ENCODE measurements around the gene RNF212B.
"Not testable (repeated sequence)": the region's sequence is repeated elsewhere in the genome, so short reads cannot be mapped to it uniquely, and the experiment has no call there.

RNF212B gene

GRCh38 chr14:23243066-23243465 lies 5.3 kb downstream of the RNF212B start:
- DNase-seq: no peak

GRCh38 chr14:23245282-23245681 lies 7.5 kb downstream of the RNF212B start:
- no peak for DNase-seq

DNA sequence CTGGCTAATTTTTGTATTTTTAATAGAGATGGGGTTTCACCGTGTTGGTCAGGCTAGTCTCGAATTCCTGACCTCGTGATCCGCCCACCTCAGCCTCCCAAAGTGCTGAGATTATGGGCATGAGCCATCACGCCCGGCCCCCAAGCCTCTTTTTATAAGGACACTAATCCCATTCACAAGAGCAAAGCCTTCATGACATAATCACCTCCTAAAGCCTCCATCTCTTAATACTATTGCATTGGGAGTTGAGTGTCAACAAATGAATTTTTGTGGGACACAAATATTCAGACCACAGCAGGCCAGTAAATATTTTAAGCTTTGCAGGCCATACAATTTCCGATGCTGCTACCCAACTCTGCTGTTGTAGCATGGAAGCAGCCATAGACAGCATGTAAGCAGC lies 10.9 kb downstream of the RNF212B start:
- no peak for DNase-seq

DNA sequence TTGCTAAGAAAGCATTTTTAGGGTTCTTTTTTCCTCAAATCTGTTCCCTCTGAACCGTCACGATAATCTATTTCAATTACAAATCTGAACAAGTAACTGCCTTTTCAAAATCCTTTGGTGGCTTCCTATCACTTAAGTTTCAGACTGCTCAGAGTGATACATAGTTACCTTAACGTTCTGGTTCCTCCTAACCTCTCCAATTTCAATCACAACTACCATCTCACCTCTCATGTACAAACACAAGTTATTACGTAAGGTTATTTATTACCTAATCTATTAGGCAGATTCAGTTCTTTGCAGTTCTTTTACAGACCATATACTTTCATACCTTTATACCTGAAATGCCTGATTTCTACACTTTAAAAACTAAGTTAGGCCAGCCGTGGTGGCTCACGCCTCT lies 12.1 kb downstream of the RNF212B start:
- no peak for DNase-seq

DNA sequence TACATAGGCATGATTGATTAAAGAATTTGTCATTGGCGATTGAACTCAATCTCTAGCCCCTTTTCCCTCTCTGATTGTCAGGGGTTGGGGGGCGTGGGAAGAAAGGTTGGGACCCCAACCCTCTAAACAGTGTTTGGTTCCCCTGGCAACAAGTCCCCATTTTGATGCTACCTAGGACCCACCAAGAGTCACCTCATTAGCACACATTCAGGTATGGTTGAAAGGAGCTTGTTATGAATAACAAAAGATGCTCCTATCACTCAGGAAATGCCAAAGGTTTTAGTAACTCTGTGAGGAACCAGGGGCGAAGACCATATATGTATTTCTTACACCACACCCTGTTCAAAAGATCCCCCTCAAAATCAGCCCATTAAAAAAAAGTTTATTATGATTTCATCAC lies 14.3 kb downstream of the RNF212B start:
- DNase-seq: no peak

DNA sequence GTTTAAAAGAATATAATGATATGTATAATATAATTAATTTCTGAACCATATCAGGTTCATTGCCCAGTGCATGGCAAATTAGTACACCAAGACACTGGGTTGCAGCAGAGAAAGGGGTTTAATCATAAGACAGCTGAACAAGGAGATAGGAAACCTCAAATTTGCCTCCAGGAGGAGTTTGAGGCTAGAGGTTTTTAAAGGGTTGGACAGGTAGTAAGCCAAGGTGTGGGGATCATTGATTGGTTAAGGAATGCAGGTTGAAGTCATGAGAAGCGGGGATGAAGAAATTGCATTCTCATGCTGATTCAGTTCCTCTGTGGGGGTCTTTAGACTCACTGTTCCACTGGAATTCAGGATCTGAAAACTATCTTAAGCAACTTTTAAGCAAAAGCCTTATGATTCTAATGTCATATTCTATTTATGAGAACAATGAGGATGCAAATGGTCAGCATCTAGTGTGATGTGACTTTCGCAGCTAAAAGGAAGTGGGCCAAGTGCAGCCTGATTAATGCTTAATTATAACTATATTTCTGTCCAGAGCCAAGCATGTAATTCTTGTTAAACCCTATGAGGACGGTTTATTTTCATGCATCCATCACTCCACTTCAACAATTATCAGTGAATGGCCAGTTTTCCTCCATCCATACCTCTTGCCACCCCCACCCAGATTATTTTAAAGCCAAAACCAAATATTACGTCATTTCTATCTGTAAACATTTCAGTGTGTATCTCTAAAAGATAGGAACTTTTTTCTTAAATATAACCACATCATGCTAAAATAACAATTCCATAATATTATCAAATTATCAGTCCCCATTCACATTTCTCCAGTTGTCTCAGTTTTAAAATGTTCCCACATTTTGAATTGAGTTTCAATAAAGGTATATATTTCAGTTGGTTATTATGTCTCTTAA lies 14.9 kb downstream of the RNF212B start:
- no peak for DNase-seq

- DNase-seq: no peak
Observed at GRCh38 chr14:23258256-23258655, 20.5 kb downstream of the RNF212B start.

DNA sequence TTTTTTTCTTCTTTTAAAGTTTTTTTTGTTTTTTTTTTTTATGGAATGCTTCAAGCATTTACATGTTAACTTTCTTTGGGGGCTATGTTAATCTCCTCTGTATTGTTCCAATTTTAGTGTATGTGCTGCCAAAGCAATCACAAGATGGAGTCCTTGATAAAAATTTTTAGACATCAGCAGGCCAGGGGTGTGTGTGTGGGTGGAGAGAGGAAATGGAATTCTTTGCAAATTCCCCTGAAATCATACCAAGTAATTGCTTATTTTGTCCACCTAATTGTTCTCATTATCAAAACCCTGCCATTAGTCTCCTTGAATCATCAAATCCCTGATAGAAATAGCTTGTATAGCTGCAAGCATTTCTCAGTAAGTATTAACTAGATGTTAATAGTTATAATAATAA lies 21.7 kb downstream of the RNF212B start:
- DNase-seq: no peak

DNA sequence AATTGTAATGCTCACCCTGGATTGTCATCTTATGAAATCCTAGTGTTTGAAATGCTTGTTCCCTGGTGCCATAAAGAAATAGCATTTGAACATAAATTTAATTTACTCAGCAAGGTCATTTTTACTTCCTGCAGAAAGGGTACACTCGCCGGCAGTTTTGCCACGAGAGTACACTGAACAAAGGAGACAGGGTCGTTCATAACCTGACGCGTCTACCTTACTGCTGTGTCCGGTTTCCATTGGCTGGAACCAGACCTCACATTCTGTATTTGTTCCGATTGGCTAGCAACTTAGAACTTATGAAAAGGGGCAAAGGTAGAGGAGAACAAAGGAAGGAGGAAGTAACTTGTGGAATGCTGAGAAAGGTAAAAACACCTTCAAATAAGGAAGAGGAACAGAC lies 23.1 kb downstream of the RNF212B start:
- DNase-seq: not testable (repeated sequence)

- DNase-seq: no peak
Observed at GRCh38 chr14:23269193-23269592, 31.5 kb downstream of the RNF212B start.

- DNase-seq: no peak
Observed at GRCh38 chr14:23275412-23275811, 37.7 kb downstream of the RNF212B start.

DNA sequence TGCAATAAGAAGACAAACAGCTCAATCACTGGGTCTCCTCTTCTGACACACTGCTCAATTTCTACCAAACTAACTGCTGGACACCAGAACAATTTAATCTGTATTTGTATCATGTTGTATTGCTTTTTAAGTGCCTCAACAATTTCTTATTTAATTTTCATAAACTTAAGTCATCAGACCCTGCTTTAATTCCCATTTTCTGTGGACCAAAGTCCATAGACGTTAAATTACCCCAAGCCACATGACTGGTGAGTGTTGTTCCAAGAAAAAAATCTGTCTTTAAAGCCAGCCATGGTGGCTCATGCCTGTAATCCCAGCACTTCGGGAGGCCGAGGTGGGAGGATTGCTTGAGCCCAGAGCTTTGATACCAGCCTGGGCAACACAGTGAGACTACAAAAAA lies 39.5 kb downstream of the RNF212B start:
- DNase-seq: no peak

GRCh38 chr14:23277928-23278327 lies 40.2 kb downstream of the RNF212B start:
- DNase-seq: not testable (repeated sequence)

DNA sequence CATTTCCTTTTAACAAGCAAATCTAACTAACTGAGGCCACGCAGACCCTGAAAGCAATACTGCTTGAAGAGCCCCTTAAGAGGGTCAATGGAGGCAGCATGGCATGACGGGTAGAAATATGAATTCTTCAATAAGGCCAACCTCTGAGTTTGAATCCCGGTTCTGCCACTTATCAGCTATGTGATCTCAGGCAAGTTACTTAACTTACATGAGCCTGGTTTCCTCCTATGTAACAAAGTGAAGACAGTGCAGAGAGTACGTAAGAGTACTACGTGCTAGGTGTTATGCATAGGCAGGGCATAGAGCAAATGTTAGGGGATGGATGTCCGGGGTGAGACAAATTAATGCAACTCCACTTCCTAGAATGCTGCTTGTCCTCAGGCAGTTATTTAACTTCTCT lies 43.5 kb downstream of the RNF212B start:
- no peak for DNase-seq

GRCh38 chr14:23284654-23285529 lies 47.2 kb downstream of the RNF212B start:
- no peak for DNase-seq

DNA sequence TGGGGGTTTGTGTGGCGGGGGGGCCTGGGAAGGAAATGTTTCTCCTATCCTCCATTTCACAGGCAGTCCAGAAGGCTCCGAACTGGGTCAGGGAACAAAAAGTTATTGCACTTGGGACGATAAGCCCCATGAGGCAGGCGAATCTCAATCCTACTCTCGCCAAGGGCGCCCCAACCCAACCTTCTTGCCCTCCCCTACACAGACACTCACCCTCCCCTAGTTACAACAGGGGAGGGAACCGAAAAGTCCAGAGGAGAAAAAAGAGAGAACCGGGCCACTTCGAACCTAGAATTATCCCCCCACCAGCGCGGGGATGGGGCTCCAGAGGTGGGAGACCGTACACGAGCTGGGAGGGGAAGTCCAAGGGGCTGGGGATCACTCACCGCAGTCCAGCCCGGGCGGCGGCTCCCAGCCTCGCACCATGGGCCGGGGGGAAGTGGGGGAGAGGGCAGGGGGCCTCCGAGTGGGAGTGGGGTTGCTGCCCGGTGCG lies 47.8 kb downstream of the RNF212B start:
- no peak for DNase-seq

- DNase-seq: peak; percentile 99
Observed at GRCh38 chr14:23286020-23286901, 48.5 kb downstream of the RNF212B start, which contains the start of gene HOMEZ. Gene HOMEZ, minus strand, starts transcription at chr14:23286132. Its CDS starts 180 bp downstream, at chr14:23285952.

DNA sequence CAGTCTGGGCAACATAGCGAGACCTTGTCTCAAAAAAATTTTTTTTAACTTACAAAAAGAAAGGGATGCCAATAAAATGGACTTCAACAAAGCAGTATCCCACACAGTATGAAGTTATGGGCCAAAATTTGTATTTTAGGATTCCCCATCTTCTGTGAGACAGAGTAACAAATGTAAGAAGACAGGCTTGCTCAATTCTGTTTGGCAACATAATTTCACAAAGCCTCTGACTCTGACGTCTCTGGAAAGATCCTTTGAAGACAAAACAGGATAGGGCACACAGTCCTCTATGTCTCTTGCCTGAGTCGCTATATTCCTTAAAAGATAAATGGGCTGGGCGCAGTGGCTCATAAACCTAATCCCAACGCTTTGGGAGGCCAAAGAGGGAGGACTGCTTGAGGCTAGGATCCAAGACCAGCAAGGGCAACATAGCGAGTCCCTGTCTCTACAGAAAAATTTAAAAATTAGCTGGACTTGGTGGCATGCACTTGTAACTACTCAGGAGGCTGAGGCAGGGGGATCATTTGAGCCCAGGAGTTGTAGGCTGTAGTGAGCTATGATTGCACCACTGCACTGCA lies 49.3 kb downstream of the RNF212B start:
- DNase-seq: no peak

DNA sequence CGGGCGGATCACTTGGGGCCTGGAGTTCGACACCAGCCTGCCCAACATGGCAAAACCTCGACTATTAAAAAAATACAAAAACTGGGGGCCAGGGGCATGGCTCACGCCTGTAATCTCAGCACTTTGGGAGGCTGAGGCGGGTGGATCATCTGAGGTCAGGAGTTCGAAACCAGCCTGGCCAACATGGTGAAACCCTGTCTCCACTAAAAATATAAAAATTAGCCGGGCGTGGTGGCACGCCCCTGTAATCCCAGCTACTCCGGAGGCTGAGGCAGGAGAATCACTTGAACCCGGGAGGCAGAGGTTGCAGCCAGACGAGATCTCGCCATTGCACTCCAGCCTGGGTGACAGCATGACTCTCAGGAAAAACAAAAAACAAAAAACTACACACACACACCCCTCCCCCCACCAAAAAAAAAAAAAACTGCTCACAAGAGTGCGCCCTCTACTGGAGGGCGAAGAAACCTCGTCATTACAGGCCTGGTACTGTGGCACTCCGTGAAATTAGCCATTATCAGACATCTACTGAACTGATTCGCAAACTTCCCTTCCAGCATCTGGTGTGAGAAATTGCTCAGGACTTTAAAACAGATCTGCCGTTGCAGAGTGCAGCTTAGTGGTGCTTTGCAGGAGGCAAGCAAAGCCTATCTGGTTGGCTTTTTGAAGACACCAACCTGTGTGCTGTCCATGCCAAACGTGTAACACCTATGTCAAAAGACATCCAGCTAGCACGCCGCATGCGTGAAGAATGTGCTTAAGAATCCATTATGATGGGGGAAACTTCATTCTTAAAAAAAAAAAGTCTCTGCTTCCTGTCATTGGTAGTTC lies 57.2 kb downstream of the RNF212B start:
- peak; percentile 62 for DNase-seq

- no peak for DNase-seq
Observed at GRCh38 chr14:23296012-23296777, 58.5 kb downstream of the RNF212B start.

Measured in fibroblast of skin of back (primary cell).